K562 (cell line): ENCODE measurements around the gene SS18. TPM values are rescaled to one million over a fixed set of nuclear protein-coding genes. Genes with fewer than 3 reads are reported as not detected.

Source experiments
- ATF1 ChIP-seq, 2 experiments: fragments of 450-650 bp in 1 of 2; IDR thresholded peaks; 2 replicates each; pipeline ENCODE4 v1.6.1; 2016; ENCODE audit warnings: missing compliant biosample characterization in 1 of 2, missing genetic modification characterization in 1 of 2
- BACH1 ChIP-seq: fragments of 200-800 bp; sonication (Bioruptor generic); IDR thresholded peaks from 2 replicates; pipeline ENCODE4 v1.6.1; 2016; ENCODE audit warnings: missing genetic modification characterization, missing compliant biosample characterization
- BRD9 ChIP-seq: fragments of 450-650 bp; IDR thresholded peaks from 2 replicates; pipeline ENCODE4 v1.6.1; 2018; ENCODE audit warnings: low read depth; ENCODE audit not compliant: partially characterized antibody
- DPF2 ChIP-seq: fragments of 450-650 bp; IDR thresholded peaks from 2 replicates; pipeline ENCODE4 v1.6.1; 2016
- E2F6 ChIP-seq, 2 experiments: IDR thresholded peaks; 2 replicates each; pipeline ENCODE4 v1.6.1; 2011; ENCODE audit warnings: borderline replicate concordance in 1 of 2, control low read depth in 1 of 2, low read depth in 1 of 2, low read length in 1 of 2, mild to moderate bottlenecking in 1 of 2, mixed read lengths in 1 of 2, moderate library complexity in 1 of 2; ENCODE audit not compliant: insufficient read depth in 1 of 2, insufficient read length in 1 of 2, poor library complexity in 1 of 2, severe bottlenecking in 1 of 2; ENCODE audit errors: extremely low read depth in 1 of 2
- ESRRB ChIP-seq: fragments of 250-450 bp; sonication (Bioruptor Pico); IDR thresholded peaks from 2 replicates; pipeline ENCODE4 v1.5.0; 2020; ENCODE audit warnings: mild to moderate bottlenecking, moderate library complexity, borderline replicate concordance
- GABPB1 ChIP-seq: sonication (generic); formaldehyde crosslinking; IDR thresholded peaks from 2 replicates; pipeline ENCODE4 v1.8.0; 2022; ENCODE audit warnings: mild to moderate bottlenecking, missing genetic modification reagents
- HOMEZ ChIP-seq: fragments of 250-450 bp; sonication (Bioruptor Pico); IDR thresholded peaks from 2 replicates; pipeline ENCODE4 v1.4.0; 2020; ENCODE audit warnings: mild to moderate bottlenecking, moderate library complexity
- JUN ChIP-seq, 2 experiments: sonication (generic) in 1 of 2; formaldehyde crosslinking in 1 of 2; IDR thresholded peaks; 2 replicates each; pipeline versions ENCODE4 v1.6.1 to v1.8.0; 2012 to 2022; ENCODE audit warnings: borderline replicate concordance in 2 of 2, mild to moderate bottlenecking in 2 of 2, improper control_type of control experiment in 1 of 2, low read depth in 1 of 2, low read length in 1 of 2, missing genetic modification reagents in 1 of 2
- KDM4B ChIP-seq, 2 experiments: fragments of 450-650 bp in 1 of 2; sonication (generic) in 1 of 2; IDR thresholded peaks; 2 replicates each; pipeline ENCODE4 v1.6.1; 2016 to 2017; ENCODE audit warnings: borderline replicate concordance in 2 of 2, antibody characterized with exemption in 1 of 2, low read depth in 1 of 2, mild to moderate bottlenecking in 1 of 2
- MBD2 ChIP-seq: sonication (generic); IDR thresholded peaks from 2 replicates; pipeline ENCODE4 v1.6.1; 2016; ENCODE audit warnings: low read depth, borderline replicate concordance
- NCOA1 ChIP-seq: fragments of 450-650 bp; IDR thresholded peaks from 2 replicates; pipeline ENCODE4 v1.6.1; 2016; ENCODE audit warnings: low read depth
- NUFIP1 ChIP-seq: fragments of 450-650 bp; IDR thresholded peaks from 2 replicates; pipeline ENCODE4 v1.6.1; 2018; ENCODE audit not compliant: partially characterized antibody
- PHF20 ChIP-seq: fragments of 450-650 bp; IDR thresholded peaks from 2 replicates; pipeline ENCODE4 v1.6.1; 2018; ENCODE audit not compliant: partially characterized antibody
- TCF7L2 ChIP-seq: fragments of 150-350 bp; IDR thresholded peaks from 2 replicates; pipeline ENCODE4 v1.6.1; 2016; ENCODE audit warnings: low read depth, mild to moderate bottlenecking, low read length, moderate library complexity
- ZNF263 ChIP-seq: sonication (generic); formaldehyde crosslinking; IDR thresholded peaks from 2 replicates; pipeline ENCODE4 v1.8.0; 2022; ENCODE audit warnings: mild to moderate bottlenecking, missing genetic modification reagents, borderline replicate concordance
- ZNF444 ChIP-seq: fragments of 250-450 bp; sonication (Bioruptor Pico); IDR thresholded peaks from 2 replicates; pipeline ENCODE4 v1.4.0; 2020; ENCODE audit warnings: mild to moderate bottlenecking, moderate library complexity
- ZZZ3 ChIP-seq: fragments of 450-650 bp; IDR thresholded peaks from 2 replicates; pipeline ENCODE4 v1.6.1; 2016; ENCODE audit warnings: antibody characterized with exemption, mild to moderate bottlenecking, moderate library complexity
- polyA plus RNA-seq, 8 experiments: library from polyadenylated mRNA; depleted of rRNA in 4 of 8; stranded (reverse) in 5 of 8; unstranded in 3 of 8; fragments of >200 nt; fragmentation: Nextera tagmentation in 2 of 8; fragmentation: Illumina TruSeq in 1 of 8; extraction: Ambion mirVana in 2 of 8; extraction: Trizol in 1 of 8; gene quantifications; 2 replicates each; pipeline versions ENCODE4 v1.2.1 to v1.2.3, GENCODE V29; 2011 to 2014; ENCODE audit warnings: inconsistent platforms in 1 of 8, missing spikeins in 1 of 8
- total RNA-seq, 7 experiments: library from RNA; depleted of rRNA in 6 of 7; stranded (reverse); fragments of >200 nt in 6 of 7; fragmentation: Illumina TruSeq in 2 of 7; extraction: Trizol in 2 of 7; gene quantifications; 2 replicates each; pipeline versions ENCODE4 v1.2.1 to v1.2.3, GENCODE V29; 2011 to 2021; ENCODE audit warnings: low replicate concordance in 1 of 7
- TF ChIP-seq, protein P1 (sequence below): fragments of 250-450 bp; sonication (Bioruptor Pico); IDR thresholded peaks from 2 replicates; pipeline ENCODE4 v1.4.0; 2020

Gene SS18
- total and polyA plus RNA-seq, 9 of the 15 experiments (the other 6 are each of a cell fraction or from before 2014, with no cell fraction given) = 30.9 to 190 (median 102) TPM

- TF ChIP-seq E2F6 (IDR thresholded peaks at IDR 0.05; ENCODE audit: borderline replicate concordance in 1 of 2, extremely low read depth in 1 of 2, insufficient read depth in 1 of 2, insufficient read length in 1 of 2, low read depth in 1 of 2, low read length in 1 of 2, poor library complexity in 1 of 2, severe bottlenecking in 1 of 2) = peak; percentile 22 to 84
- TF ChIP-seq MBD2 = peak; percentile 98
- TF ChIP-seq ZZZ3 = peak; percentile 61; the same call in 1 of the 2 replicates
- peak; percentile 91 for TF ChIP-seq TCF7L2
- TF ChIP-seq ZNF263 (CRISPR knock-in tag) = peak; percentile 78
- peak; percentile 72 for TF ChIP-seq GABPB1 (CRISPR knock-in tag)
- peak; percentile 93 for TF ChIP-seq NUFIP1
- TF ChIP-seq DPF2 = peak; percentile 27; the same call in 1 of the 2 replicates
- no peak for TF ChIP-seq ATF1 (CRISPR knock-in tag; IDR thresholded peaks at IDR 0.05)
- TF ChIP-seq ATF1 (tag; IDR thresholded peaks at IDR 0.05) = peak; percentile 73
- TF ChIP-seq HOMEZ (CRISPR knock-in tag) = no peak
- TF ChIP-seq NCOA1 = peak; percentile 13; the same call in 1 of the 2 replicates
- no peak for TF ChIP-seq BACH1 (tag)
- peak in 1 of 2 experiments; percentile 42; a peak in 1 of 4 replicates for TF ChIP-seq KDM4B (IDR thresholded peaks at IDR 0.05; ENCODE audit: borderline replicate concordance in 2 of 2, low read depth in 1 of 2)
- TF ChIP-seq, protein P1, sequence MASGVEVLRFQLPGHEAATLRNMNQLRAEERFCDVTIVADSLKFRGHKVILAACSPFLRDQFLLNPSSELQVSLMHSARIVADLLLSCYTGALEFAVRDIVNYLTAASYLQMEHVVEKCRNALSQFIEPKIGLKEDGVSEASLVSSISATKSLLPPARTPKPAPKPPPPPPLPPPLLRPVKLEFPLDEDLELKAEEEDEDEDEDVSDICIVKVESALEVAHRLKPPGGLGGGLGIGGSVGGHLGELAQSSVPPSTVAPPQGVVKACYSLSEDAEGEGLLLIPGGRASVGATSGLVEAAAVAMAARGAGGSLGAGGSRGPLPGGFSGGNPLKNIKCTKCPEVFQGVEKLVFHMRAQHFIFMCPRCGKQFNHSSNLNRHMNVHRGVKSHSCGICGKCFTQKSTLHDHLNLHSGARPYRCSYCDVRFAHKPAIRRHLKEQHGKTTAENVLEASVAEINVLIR (CRISPR knock-in tag) = 0 out of 2 replicates have a peak, but pooled peaks have one; percentile 7
- no peak for TF ChIP-seq ZNF444 (CRISPR knock-in tag)
- TF ChIP-seq ESRRB (CRISPR knock-in tag) = no peak
- no peak for TF ChIP-seq BRD9
- TF ChIP-seq PHF20 = peak; percentile 64
- 0 out of 2 replicates have a peak, but pooled peaks have one; percentile 4 for TF ChIP-seq JUN (IDR thresholded peaks at IDR 0.05; ENCODE audit: borderline replicate concordance, low read depth, low read length)
- no peak for TF ChIP-seq JUN (CRISPR knock-in tag; IDR thresholded peaks at IDR 0.05; ENCODE audit: borderline replicate concordance)
Observed at GRCh38 chr18:26090130-26091046, at the start of gene SS18 (continued).
